ENCODE data around the gene FAM168A.

The FAM168A gene

GRCh38 chr11:73520353-73521061 is 77.4 kb downstream of the FAM168A start:
- no peak for DNase-seq (ENCODE audit: low read depth in 4 of 4, low spot score in 1 of 4)

GRCh38 chr11:73519266-73519665 is 78.6 kb downstream of the FAM168A start:
- DNase-seq (ENCODE audit: low read depth in 4 of 4, low spot score in 1 of 4) = no peak

- no peak for DNase-seq (ENCODE audit: low read depth in 4 of 4, low spot score in 1 of 4)
These were observed 79.7 kb downstream of the FAM168A start for GRCh38 chr11:73518195-73518594.

- no peak for DNase-seq (ENCODE audit: low read depth in 4 of 4, low spot score in 1 of 4)
These were observed 81.8 kb downstream of the FAM168A start for GRCh38 chr11:73516080-73516479.

- DNase-seq (ENCODE audit: low read depth in 4 of 4, low spot score in 1 of 4) = no peak
These were observed 84.2 kb downstream of the FAM168A start for GRCh38 chr11:73513707-73514106.

- DNase-seq (ENCODE audit: low read depth in 4 of 4, low spot score in 1 of 4) = no peak
These were observed 87.0 kb downstream of the FAM168A start for GRCh38 chr11:73510877-73511276.

- no peak for DNase-seq (ENCODE audit: low read depth in 4 of 4, low spot score in 1 of 4)
These were observed 87.8 kb downstream of the FAM168A start for GRCh38 chr11:73510106-73510505.

- no peak for DNase-seq (ENCODE audit: low read depth in 4 of 4, low spot score in 1 of 4)
These were observed 88.7 kb downstream of the FAM168A start for GRCh38 chr11:73509188-73509587.

GRCh38 chr11:73508243-73509176 is 89.4 kb downstream of the FAM168A start:
- DNase-seq (ENCODE audit: low read depth in 4 of 4, low spot score in 1 of 4) = no peak

GRCh38 chr11:73507086-73507485 is 90.8 kb downstream of the FAM168A start:
- no peak for DNase-seq (ENCODE audit: low read depth in 4 of 4, low spot score in 1 of 4)

- DNase-seq (ENCODE audit: low read depth in 4 of 4, low spot score in 1 of 4) = no peak
These were observed 91.9 kb downstream of the FAM168A start for GRCh38 chr11:73506038-73506437.

- DNase-seq (ENCODE audit: low read depth in 4 of 4, low spot score in 1 of 4) = no peak
These were observed 99.6 kb downstream of the FAM168A start for GRCh38 chr11:73498343-73498742.

- DNase-seq (ENCODE audit: low read depth in 4 of 4, low spot score in 1 of 4) = no peak
These were observed 101.8 kb downstream of the FAM168A start for GRCh38 chr11:73496134-73496533.

GRCh38 chr11:73495731-73496130 is 102.2 kb downstream of the FAM168A start:
- no peak for DNase-seq (ENCODE audit: low read depth in 4 of 4, low spot score in 1 of 4)

- DNase-seq (ENCODE audit: low read depth in 4 of 4, low spot score in 1 of 4) = no peak
These were observed 103.8 kb downstream of the FAM168A start for GRCh38 chr11:73493956-73494598.

GRCh38 chr11:73481626-73482025 is 116.3 kb downstream of the FAM168A start:
- no peak for DNase-seq (ENCODE audit: low read depth in 4 of 4, low spot score in 1 of 4)

- no peak for DNase-seq (ENCODE audit: low read depth in 4 of 4, low spot score in 1 of 4)
These were observed 117.2 kb downstream of the FAM168A start for GRCh38 chr11:73480677-73481076.

- DNase-seq (ENCODE audit: low read depth in 4 of 4, low spot score in 1 of 4) = no peak
These were observed 119.1 kb downstream of the FAM168A start for GRCh38 chr11:73478737-73479347.

- DNase-seq (ENCODE audit: low read depth in 4 of 4, low spot score in 1 of 4) = no peak
These were observed 120.4 kb downstream of the FAM168A start for GRCh38 chr11:73477518-73477917.

GRCh38 chr11:73475549-73476095 is 122.3 kb downstream of the FAM168A start:
- no peak for DNase-seq (ENCODE audit: low read depth in 4 of 4, low spot score in 1 of 4)

GRCh38 chr11:73473252-73473651 is 124.7 kb downstream of the FAM168A start:
- DNase-seq (ENCODE audit: low read depth in 4 of 4, low spot score in 1 of 4) = no peak

Data from stimulated activated CD4-positive, alpha-beta T cell treated with anti-CD3 and anti-CD28 coated beads, Interleukin-1b, Interleukin-23, amount 100 ng/mL, for 24 hours (primary cell).